GM21515 (cell line): Measurements from ENCODE around the gene PLK3.
"Not testable (repeated sequence)": the region's sequence is repeated elsewhere in the genome, so short reads cannot be mapped to it uniquely, and the experiment has no call there.

Source experiments
- ATAC-seq: cut with Tn5 transposase; IDR thresholded peaks from one replicate; pipeline ENCODE4 v1.9.1; 2021; ENCODE audit not compliant: unreplicated experiment

The PLK3 gene

DNA sequence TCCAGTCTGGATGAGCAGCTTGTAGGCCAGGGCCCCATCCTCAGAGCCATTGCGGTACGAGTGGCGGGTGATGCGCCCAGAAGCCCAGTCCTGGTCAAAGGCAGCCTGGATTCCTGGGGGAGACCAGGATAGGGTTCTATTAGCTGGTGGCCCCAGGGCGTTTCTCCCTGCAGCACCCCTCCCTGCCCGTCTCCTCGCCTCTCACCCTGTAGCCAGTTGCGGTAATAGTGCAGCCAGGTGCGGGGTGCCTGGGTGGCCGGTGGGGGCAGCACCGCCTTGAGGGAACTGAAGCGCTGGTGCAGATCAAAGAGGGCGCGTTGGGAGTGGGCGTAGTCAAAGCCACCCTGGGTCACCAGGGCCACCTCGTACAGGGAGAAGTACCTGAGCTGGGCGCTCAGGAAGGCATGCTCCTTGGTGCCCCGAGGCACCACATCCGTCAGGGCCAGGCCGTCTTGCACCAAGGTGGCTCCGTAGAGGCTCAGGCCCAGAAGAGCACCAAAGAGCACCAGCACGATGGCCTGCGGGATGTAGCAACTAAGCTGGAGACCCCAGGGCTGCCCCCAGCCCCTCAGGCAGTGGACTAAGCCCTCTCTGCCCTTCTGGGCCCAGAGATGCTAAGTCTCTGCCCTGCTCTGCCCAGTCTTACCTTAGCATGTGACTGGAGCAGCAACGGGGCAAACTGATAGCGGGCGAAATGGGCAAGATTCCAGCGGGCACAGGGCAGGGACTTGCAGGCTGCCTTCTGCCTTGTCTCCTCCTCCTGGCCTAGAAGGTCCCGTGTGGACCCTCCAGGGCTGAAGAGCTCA is 27.2 kb downstream of the PLK3 start:
- no peak for ATAC-seq

DNA sequence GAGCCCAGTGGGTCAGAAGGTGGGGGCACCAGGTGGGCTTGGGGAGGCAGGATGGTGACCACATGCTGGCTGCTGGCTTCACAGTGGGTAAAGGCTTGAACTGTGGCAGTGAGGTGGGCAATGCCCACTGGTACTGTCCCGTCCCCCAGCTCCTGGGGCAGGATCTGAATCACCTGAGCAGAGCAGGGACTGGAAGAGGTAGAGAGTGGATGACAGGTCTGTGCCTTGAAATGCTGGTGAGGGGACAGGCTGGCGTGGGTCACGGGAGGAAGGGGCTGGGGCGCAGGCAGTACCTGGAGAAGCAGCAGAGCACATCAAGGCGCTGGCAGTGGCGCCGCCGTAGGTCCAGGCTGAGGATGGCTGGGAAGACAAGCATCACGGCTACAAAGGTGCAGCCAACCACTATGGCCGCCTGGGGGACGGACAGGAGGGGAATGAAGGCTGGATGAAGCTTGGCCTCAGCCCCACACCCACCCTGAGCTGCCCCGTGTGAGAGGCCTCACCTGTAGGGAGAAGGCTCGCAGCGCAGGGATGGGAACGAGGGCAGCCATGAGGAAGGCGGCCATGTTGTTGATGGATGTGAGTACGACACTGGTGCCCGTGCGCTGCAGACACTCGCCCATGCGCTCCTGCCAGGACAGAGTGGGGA is 27.9 kb downstream of the PLK3 start:
- no peak for ATAC-seq

DNA sequence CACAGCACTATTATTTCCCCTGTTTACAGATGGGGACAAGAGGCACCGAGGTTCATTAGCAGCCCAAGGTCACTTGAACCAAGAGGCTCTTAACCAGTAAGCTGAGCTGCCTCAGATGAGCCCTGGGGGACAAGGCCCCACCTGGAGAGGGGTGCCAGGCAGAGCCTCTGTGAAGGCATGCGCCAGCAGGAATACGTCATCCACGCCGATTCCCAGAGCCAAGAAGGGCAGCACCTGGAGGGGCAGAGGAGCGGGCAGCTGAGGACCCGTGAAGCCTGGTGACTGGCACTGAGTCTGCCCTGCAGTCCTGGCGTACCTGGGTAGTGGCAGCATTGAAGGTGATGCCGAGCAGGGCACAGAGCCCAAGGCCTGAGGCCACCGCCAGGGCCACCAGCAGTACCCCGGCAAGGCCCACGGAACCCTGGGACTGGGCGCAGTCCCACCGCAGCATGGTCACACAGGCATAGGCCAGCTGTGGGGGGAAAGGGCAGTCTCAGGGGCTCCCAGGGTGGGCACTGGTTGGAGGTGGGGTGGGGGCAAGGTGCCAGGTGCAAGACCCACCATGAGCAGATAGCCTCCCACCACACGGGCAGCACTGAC is 28.8 kb downstream of the PLK3 start:
- ATAC-seq = no peak

DNA sequence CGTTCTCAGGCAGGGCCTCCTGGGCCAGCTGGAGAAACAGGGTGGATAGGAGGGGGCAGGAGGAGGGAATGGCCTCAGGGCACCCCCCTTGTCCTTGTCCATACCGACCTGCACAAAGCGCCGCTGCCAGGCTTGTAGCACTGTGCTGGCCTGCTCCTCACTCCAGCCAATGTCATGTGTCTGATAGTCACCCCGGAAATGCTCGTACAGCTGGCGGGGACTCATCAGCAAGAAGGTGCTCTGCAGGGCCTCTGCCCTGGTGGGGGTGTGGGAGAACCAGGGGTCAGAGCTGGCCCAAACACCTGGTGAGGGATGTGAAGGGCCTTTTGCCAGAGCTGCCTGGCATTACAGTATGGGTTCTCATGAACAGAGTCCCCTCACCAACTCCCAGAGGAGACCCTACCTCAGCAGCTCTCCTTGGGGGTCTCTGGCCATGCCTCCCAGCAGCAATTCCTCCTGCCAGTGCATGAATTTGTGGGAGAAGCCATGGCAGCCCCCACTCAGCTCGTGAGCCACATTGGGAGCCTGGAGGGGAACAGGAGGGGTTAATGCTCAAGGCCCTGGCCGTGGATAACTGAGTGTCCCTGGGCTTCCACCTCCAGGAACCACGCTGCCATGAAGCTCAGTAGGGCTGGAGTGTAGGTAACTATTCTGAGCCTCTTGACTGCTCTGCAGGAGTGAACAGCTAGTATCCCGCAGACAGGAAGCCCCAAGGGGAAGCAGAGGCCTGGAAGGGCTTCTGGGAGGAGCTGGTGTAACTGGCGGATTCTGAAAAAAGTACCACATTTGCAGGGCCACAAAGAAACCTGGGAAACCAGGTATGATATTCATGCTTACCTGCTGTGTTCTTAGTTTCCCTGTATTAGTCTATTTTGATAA is 29.6 kb downstream of the PLK3 start:
- no peak for ATAC-seq

DNA sequence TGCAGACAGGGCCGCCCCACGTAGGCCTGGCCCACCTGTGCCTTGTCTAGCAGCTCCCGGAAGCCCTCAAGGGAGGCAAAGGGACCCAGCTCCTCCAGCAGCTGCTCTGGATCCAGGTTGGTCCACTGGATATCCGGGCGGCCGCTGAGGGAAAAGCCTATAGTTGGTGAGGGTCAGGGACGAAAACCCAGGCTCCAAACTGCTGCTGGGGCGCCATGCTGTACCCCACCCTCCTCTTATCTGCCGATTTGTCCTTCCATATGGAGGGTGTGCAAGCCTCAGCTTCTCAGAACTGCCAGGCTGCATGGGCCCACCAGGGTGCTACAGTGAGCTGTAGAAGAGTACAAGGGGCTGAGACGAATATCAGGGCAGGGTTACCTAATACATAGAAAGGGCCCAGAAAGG is 30.7 kb downstream of the PLK3 start:
- no peak for ATAC-seq

DNA sequence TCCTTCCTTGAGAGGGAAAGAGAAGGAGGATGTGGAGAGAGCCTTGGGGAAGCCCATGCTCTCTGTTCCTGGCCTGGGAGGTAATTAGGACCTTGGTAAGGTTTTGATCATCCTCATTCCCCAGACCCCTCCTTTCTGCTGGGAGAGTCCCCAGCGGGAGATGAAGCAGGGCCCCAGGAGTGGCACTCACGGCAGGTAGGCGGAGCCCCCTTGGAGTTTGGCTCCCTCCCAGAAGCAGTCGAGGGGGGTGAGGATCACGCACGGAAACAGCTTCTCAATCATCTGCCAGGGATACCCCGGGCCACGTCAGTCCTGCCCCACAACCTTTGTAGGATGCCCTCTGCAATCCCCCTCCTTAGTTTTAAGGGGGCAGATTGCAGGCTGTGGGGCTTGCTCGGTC is 31.3 kb downstream of the PLK3 start:
- ATAC-seq = no peak

DNA sequence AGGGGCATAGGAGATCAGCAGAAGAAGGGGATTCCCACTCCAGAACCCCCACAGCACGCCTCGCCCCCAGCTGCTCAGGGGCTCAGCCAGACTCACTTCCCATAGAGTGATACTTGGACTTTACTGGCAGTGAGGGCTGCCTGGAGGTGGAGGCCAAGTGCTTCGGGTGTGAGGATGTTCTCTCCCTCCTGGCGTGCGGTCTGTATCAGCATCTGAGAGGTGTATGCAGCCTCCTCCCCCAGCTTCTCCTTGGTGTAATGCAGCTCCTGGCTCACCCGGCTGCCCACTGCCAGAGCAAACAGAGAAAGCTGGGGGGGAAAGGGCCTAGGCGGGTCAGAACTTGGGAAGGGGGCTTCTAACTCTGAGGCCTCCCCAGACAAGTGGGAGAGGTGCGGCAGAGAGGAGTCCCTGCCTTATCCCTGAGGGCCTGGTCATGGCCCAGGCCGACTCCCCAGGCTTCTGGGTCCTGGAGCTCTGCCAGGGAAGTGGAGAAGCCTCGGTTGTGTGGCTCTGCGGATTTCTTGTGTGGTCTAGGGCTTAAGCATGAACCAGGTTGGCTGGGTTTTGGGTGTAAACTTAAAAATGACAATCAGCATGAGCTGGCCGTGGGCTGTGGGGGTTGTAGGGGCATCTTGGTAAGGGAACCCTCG is 32.0 kb downstream of the PLK3 start:
- no peak for ATAC-seq

DNA sequence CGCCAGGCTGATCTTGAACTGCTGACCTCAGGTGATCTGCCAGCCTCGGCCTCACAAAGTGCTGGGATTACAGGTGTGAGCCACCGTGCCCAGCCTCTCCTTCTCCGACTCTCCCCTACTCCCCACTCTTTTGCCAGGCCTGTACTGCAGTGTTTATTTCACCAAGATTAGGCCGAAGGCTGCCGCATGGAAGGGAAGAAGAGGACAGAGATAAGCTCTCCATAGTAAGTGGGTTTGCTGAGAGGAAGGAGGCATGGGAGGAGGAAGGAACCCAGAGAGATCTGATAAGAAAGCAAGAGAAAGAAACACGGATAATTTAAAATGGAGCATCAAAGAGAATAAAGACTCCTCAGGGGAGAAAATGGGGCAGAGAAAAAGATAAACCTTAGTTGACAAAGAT is 34.2 kb downstream of the PLK3 start:
- ATAC-seq = no peak

DNA sequence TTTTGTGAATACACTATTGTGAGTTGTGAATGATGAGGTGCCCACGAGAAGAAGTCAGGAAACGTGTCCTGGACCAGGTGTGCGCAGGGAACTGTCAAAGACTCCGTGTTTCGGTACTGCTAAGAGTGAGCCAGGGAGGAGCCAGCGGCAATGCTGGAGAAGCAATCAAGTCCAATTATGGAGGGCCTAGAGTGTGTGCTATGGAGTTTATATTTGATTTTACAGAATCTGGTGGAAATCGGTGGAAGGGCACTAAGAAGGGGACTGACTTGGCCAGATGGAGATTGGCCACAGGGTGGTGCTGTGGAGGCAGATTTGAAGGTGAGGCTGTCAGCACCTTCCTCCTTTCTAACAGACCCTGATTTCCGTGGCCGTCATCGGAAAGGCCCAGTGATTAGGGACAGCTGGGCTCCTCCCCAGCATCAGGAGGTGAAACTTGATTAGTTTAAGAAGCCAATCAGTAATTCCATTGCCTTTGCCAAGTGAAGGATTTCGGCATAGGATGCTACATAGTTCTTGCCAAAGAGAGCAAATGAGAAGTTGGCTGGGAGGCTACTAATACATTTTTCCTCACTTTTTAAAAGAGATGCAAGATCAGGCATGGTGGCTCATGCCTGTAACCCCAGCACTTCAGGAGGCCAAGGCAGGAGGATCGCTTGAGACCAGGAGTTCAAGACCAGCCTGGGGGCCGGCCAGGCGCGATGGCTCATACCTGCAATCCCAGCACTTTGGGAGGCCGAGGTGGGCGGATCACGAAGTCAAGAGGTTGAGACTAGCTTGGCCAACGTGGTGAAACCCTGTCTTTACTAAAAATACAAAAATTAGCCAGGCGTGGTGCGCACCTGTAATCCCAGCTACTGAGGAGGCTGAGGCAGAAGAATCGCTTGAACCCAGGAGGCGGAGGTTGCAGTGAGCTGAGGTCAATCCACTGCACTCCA is 35.8 kb downstream of the PLK3 start:
- no peak for ATAC-seq

DNA sequence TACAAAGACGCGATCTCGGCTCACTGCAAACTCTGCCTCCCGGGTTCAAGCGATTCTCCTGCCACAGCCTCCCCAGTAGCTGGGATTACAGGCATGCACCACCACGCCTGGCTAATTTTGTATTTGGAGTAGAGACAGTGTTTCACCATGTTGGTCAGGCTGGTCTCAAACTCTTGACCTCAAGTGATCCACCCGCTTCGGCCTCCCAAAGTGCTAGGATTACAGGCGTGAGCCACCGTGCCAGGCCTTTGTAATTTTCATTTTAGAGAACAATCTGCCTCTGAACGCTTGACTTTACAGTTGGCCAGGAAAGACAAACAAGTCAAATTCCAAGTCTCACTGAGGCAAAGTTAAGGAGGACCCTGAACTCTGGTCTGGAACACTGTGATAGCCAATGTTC is 38.1 kb downstream of the PLK3 start:
- not testable (repeated sequence) for ATAC-seq

DNA sequence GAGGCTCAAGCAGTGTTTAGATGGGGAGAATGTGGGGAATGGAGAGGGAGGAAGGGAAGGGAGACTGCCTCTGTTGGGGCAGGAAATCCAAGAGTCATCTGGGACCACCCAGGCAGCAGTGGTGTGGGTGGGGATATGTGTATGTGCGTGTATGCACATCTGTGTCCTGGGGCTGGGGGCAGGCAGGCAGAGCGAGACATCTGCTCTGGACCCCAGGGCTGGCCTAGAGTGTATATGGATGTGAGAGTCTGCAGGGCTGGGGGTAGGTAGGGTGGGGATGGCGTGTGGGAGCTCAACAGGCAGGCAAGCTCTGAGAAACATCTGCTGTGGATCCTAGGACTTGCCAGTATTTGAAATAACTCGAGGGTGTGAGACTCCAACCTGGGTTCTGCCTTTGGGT is 39.4 kb downstream of the PLK3 start:
- no peak for ATAC-seq

DNA sequence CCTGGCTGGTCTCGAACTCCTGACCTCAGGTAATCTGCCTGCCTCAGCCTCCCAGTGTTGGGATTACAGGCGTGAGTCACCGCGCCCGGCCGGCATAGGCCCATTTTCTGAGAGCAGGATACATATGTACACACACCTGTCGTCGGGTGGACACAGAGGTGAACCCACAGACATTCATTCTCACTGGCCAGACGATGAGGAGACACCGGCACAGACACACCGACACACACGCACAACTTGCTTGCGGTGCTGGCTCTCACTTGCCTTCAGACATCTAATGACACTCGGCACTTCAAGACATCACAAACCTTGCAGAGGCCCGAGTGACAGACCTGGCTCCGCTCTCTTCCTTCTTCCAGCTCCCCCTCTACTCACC is 42.3 kb downstream of the PLK3 start:
- ATAC-seq = no peak

DNA sequence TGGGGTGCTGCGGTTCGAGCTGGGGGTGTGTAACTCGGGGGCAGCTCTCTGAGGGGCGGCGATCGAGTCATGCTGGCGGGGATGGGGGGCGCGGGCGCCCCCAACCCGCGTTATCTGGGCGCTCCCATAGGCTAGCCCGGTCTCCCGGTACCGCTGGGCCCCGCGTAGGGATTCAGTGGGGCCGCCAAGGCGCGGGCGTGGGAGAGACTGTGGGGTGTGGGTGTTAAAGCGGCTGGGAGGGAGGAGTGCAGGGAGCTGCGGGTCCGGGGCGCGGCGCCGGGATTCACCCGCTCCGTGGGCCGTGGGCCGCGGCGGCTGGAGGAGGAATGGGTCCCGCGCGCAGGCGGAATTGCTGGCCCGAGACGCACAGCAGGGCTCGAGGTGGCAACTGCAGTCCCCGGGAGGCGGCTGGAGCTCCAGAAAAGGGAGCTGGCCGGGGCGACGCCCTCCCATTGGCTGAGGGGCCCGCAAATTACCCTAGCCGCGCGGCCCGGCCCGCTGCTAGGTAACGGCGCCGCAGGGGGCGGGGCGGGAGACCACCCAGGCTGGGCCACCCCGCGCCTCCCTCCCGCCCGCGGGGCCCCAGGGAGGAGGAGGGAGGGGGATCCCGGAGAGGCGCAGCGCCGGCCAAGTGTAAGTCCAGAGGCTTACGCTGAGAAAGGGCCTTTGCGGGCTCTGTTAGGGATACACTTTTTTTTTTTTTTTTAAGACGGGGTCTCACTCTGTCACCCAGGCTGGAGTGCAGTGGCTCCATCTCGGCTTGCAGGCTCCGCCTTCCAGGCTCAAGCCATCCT is 42.9 kb downstream of the PLK3 start, which contains the start of gene PTCH2:
Gene PTCH2 (minus strand): TSS at position 392 of the 794 bp plus-strand sequence. CDS start 321 bp downstream, at position 71.
- no peak for ATAC-seq

DNA sequence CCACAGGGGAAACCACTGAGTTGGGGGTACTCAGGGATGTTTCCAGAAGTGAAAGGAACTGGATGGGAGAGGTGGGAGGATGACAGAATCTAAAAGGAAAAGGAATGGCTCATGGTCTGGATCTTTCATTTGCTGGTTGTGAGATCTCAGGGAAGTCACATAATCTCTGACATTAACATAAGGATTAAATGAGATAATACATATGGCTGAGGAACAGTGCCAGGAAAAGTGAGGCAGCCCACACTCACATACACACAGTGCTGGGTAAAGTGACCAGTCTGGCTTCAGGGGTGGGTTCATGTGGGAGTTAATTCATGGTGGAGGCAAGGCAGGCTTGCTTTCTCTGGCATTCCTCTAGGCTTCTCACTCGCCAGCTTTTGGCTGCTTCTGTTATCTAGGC is 46.8 kb downstream of the PLK3 start:
- no peak for ATAC-seq

DNA sequence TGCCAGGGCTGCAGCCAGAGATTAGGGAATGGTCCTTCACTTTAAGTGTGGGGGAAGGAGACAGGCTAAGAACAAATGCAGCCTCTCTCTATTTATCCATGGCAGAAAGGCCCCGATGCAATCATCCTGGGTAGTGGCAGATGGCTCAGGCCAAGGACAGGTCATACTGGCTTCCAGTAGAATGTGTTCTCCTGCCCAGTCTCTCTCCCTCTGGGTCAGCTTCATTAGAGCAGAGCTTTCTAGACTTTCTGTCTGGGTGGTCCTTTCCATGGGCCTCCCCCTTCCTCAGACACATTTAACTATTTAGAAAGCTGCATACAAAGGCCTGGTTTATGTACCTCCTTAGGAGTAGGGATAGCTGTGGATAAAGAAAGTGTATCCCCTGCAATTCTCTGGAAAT is 47.7 kb downstream of the PLK3 start:
- ATAC-seq = no peak

DNA sequence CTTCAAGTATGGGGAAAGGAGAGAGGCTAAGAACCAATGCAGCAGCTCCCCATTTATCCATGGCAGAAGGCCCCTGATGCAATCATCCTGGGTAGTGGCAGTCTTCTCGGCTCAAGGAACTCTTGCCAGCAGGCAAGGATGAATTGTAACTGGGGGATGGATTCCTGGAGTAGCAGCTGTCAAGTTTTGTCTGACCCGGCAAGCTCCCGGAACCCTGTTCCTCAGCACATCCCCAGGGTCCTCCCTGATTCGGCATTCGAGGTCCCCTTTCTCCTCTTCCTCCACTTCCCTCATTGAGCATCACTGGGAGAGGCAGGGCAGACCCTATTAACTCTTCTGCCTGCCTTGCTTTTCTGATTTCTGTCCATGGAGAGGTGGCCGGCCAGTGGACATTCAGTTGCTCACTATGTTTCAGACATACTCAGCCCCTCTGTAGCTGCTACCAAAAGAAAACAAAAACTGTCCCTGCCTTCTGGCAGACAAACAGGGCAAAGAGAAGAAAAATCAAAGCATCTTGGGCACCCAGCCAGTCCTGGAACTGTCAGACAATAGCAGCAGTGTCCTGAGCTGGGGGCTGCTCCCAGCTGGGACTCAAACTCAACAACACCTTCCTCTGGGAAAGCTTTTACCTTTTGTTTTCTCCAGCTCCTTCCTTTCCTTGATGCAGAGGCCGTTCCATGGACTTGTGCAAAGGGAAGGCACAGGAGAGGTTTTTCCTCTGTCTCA is 48.4 kb downstream of the PLK3 start:
- ATAC-seq = no peak

DNA sequence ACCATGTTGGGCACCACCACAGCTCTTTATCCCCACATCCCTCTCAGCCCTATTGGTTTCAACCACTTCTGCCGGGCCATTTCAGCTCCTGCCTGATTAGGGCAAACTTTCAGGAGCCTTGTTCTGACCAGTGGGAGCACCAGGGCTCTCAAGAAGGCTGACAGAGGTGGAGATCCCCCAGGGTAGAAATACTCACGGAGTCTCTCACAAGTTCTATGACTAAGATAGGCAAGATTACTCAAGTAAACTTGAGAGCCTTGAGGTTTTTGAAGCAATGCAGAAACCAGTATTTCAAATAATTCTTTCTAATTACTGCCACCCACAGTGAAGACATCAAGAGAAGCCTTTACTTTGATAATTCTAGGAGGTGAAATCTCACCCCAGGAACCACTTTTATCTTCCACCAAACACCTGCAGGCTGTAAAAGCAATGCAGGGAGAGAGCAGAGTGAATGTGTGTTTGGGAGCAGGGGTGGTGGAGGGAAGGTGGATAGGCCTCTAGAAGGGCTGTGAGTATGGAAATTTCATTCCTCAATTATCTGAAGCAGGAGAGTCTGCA is 49.5 kb downstream of the PLK3 start:
- no peak for ATAC-seq

DNA sequence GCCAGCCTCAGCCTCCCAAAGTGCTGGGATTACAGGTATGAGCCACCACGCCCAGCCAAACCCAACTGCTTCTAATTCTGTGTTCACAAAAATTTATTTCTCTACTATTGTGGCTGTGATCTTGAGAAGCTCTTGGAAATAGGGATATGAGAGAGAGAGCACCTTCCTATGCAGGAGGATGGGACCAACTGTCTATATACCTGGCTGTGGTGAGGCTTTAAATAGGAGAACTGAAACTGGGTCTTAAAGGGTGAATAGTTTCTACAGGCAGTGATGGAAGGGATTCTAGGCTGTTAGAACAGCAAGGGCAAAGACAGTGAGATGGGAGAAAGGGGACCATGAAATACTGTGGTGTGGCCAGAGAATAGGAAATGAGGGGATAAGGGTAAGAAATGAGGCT is 51.1 kb downstream of the PLK3 start:
- no peak for ATAC-seq
